Kidney epithelial cell (primary cell): ENCODE results near the gene SHC2. TPM values are rescaled to one million over a fixed set of nuclear protein-coding genes. Genes with fewer than 3 reads are reported as not detected.

Experiments used
- DNase-seq: peaks from one replicate; pipeline ENCODE4 v3.0.0-alpha.2; 2010; ENCODE audit warnings: low read depth
- H3K27me3 ChIP-seq: 2 replicates; pipeline ENCODE4 v1.6.0; 2011; ENCODE audit warnings: low read length; ENCODE audit not compliant: control insufficient read depth, insufficient read depth
- H3K36me3 ChIP-seq: 2 replicates; pipeline ENCODE4 v1.5.1; 2011; ENCODE audit warnings: low read length; ENCODE audit not compliant: control insufficient read depth, insufficient read depth
- H3K4me3 ChIP-seq: 2 replicates; pipeline ENCODE4 v1.5.1; 2011; ENCODE audit warnings: low read depth, mild to moderate bottlenecking, control low read depth, low read length
- total RNA-seq: library from RNA; depleted of rRNA; stranded (reverse); fragments of >200 nt; gene quantifications from 2 replicates; pipeline ENCODE4 v1.2.3, GENCODE V29; 2015
- TF ChIP-seq, protein P1 (sequence below): IDR thresholded peaks from 2 replicates; pipeline ENCODE4 v1.5.1; 2011; ENCODE audit warnings: mild to moderate bottlenecking, moderate library complexity, low read length, control low read depth, inconsistent platforms; ENCODE audit not compliant: insufficient read depth, poor library complexity, severe bottlenecking

Gene SHC2
- total RNA-seq, 1 donor from 2014 or later: 15.2 TPM

DNA sequence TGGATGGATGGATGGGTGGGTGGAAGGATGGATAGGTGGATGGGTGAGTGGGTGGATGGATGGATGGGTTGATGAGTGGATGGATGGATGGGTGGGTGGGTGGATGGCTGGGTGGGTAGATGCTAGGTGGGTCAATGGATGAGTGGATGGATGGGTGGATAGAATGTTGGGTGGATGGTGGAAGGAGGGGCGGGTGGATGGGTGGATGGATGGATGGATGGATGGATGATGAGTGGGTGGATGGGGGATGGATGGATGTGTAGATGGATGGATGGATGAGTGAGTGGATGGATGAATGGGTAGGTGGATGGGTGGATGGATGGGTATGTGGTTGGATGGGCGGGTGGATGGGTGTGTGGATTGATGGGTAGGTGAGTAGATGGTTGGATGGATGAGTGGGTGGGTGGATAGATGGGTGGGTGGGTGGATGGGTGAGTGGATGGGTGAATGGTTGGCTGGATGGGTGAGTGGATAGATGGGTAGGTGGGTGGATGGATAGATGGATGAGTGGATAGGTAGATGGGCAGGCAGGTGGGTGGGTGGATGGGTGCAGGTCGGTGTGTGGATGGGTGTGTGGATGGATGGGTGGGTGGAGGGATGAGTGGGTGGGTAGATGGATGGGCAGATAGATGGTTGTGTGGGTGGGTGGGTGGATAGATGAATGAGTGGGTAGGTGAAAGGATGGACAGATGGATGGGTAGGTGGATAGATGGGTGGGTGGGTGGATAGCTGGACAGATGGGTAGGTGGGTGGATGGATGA lies 4.4 kb upstream of the SHC2 start:
- Histone ChIP-seq H3K27me3 (peaks cover 19% of the 10 kb centered on the region), H3K36me3 (no peaks in the 10 kb centered on the region), H3K4me3 (no peak overlapping the region)
- TF ChIP-seq, protein P1, sequence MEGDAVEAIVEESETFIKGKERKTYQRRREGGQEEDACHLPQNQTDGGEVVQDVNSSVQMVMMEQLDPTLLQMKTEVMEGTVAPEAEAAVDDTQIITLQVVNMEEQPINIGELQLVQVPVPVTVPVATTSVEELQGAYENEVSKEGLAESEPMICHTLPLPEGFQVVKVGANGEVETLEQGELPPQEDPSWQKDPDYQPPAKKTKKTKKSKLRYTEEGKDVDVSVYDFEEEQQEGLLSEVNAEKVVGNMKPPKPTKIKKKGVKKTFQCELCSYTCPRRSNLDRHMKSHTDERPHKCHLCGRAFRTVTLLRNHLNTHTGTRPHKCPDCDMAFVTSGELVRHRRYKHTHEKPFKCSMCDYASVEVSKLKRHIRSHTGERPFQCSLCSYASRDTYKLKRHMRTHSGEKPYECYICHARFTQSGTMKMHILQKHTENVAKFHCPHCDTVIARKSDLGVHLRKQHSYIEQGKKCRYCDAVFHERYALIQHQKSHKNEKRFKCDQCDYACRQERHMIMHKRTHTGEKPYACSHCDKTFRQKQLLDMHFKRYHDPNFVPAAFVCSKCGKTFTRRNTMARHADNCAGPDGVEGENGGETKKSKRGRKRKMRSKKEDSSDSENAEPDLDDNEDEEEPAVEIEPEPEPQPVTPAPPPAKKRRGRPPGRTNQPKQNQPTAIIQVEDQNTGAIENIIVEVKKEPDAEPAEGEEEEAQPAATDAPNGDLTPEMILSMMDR: no peak
- no peak for DNase-seq

- no peak for DNase-seq
- TF ChIP-seq, protein P1: no peak
- no peak overlapping the region for H3K4me3 ChIP-seq
- H3K36me3 ChIP-seq: no peaks in the 10 kb centered on the region
- peaks cover 26% of the 10 kb centered on the region for H3K27me3 ChIP-seq
Measured at GRCh38 chr19:464208-464545, 3.3 kb upstream of the SHC2 start.

- Histone ChIP-seq H3K36me3 (no peaks in the 10 kb centered on the region), H3K27me3 (peaks cover 26% of the 10 kb centered on the region), H3K4me3 (no peak overlapping the region)
- no peak for DNase-seq
- TF ChIP-seq, protein P1: no peak
Measured at GRCh38 chr19:463483-464207, 2.8 kb upstream of the SHC2 start.

GRCh38 chr19:461721-462551 lies 1.1 kb upstream of the SHC2 start:
- Histone ChIP-seq H3K27me3 (peaks cover 24% of the 10 kb centered on the region), H3K36me3 (no peaks in the 10 kb centered on the region), H3K4me3 (peak overlapping the region; percentile 22)
- DNase-seq: no peak
- TF ChIP-seq, protein P1: no peak

DNA sequence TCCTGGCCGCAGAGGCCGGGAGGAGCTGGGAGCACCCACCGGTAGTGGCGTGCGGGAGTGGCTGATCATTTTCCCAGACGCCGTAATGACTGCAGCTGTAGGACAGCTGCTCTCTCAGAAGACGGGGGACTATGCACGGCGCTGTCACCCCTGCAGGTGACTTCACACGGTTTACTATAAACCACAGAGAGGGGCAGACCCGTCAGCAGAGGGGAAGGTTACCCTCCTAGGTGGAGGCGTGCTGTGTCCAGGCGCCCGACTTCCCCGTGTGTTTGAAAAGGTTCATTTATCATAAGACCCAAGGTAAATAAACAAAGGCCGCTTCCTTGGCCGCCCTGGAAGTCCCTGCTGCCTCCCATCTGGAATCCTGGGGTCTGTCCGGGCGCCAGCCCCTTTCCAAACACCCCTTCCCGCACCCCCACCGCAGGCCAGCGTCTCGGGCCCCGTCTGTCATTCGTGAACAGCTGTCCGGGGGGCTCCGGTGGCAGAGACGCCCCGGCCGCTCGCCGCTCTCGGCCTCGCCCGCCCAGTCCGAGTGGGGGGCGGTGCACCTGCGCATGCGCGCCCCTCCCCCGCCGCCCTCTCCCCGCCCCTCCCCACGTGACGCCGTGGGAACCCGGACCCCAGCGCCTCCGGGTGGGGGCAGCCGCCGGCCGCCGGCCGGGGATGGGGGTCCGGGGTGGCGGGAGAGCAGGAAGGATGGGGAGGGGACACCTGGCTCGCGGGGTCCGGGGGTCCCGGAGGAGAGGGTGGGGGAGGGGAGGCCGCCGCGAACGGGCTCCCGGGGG lies 915 bp downstream of the SHC2 start:
- Histone ChIP-seq H3K36me3 (no peaks in the 10 kb centered on the region), H3K4me3 (peak overlapping the region; percentile 46), H3K27me3 (peaks cover 24% of the 10 kb centered on the region)
- TF ChIP-seq, protein P1: no peak
- no peak for DNase-seq
